Mucosa of rectum (tissue), 2 donors: ENCODE data around the gene AHNAK2.
"Not testable (repeated sequence)": the region's sequence is repeated elsewhere in the genome, so short reads cannot be mapped to it uniquely, and the experiment has no call there.

Source experiments
- H3K27ac ChIP-seq, 2 donors: one replicate each; pipeline ENCODE4 v1.7.0; 2013; ENCODE audit warnings: inconsistent platforms in 2 of 2, low read depth in 2 of 2, low read length in 2 of 2
- H3K27me3 ChIP-seq, 2 donors: one replicate each; pipeline ENCODE4 v1.7.0; 2013; ENCODE audit warnings: low read length in 2 of 2; ENCODE audit not compliant: control insufficient read depth in 2 of 2, insufficient read depth in 2 of 2
- H3K36me3 ChIP-seq, 2 donors: one replicate each; pipeline ENCODE4 v1.7.0; 2013; ENCODE audit warnings: low read length in 2 of 2; ENCODE audit not compliant: control insufficient read depth in 2 of 2, insufficient read depth in 2 of 2
- H3K4me1 ChIP-seq, 2 donors: one replicate each; pipeline ENCODE4 v1.7.0; 2013; ENCODE audit warnings: low read length in 2 of 2, mild to moderate bottlenecking in 1 of 2; ENCODE audit not compliant: control insufficient read depth in 2 of 2, insufficient read depth in 2 of 2
- H3K4me3 ChIP-seq, 2 donors: one replicate each; pipeline ENCODE4 v1.7.0; 2013; ENCODE audit warnings: low read length in 2 of 2
- H3K9ac ChIP-seq, 2 donors: one replicate each; pipeline ENCODE4 v1.7.0; 2013; ENCODE audit warnings: low read length in 2 of 2, low read depth in 1 of 2, mild to moderate bottlenecking in 1 of 2
- H3K9me3 ChIP-seq, 2 donors: one replicate each; pipeline ENCODE4 v1.7.0; 2013; ENCODE audit warnings: low read length in 2 of 2; ENCODE audit not compliant: control insufficient read depth in 2 of 2
- donor health status: healthy.
- donor health status: Normal muscosa, but diverticular disease.

AHNAK2 gene

DNA sequence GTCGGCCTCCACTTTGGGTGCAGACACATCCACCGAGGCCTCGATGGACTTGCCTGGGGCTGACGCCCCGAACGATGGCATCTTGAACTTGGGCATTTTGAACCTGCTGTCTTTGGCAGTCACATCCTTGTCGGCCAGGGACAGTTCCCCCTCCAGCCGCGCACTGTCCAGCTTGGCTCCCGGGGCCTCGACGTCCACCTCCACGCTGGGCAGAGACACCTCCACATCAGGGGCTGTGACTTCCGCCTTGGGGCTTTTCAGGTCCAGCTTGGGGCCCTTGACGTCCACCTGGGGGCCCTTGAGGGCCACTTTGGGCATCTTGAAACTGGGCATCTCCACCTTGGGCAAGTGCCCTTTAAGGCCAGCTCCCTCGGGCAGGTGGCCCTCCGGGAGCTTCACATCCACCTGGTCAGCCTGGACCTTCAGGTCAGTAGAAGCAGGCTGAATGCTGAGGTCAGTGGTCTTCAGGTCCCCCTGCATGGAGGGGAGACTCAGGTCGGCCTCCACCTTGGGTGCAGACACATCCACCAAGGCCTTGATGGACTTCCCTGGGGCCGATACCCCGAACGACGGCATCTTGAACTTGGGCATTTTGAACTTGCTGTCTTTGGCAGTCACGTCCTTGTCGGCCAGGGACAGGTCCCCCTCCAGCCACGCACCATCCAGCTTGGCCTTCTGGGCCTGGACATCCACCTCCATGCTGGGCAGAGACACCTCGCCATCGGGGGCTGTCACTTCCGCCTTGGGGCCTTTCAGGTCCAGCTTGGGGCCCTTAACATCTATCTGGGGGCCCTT lies 26.1 kb downstream of the AHNAK2 start:
- not testable (repeated sequence) for H3K27ac ChIP-seq, H3K9ac ChIP-seq, H3K4me3 ChIP-seq, H3K9me3 ChIP-seq, H3K27me3 ChIP-seq, H3K36me3 ChIP-seq, H3K4me1 ChIP-seq

DNA sequence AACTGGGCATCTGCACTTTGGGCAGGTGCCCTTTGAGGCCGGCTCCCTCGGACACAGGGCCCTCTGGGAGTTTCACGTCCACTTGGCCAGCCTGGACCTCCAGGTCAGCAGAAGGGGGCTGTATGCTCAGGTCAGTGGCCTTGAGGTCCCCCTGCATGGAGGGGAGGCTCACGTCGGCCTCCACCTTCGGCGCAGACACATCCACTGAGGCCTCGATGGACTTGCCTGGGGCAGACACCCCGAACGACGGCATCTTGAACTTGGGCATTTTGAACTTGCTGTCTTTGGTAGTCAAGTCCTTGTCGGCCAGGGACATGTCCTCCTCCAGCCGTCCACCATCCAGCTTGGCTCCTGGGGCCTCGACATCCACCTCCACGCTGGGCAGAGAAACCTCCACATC lies 27.5 kb downstream of the AHNAK2 start:
- H3K4me1 ChIP-seq, H3K27me3 ChIP-seq, H3K9me3 ChIP-seq, H3K36me3 ChIP-seq, H3K27ac ChIP-seq, H3K9ac ChIP-seq, H3K4me3 ChIP-seq: not testable (repeated sequence)

DNA sequence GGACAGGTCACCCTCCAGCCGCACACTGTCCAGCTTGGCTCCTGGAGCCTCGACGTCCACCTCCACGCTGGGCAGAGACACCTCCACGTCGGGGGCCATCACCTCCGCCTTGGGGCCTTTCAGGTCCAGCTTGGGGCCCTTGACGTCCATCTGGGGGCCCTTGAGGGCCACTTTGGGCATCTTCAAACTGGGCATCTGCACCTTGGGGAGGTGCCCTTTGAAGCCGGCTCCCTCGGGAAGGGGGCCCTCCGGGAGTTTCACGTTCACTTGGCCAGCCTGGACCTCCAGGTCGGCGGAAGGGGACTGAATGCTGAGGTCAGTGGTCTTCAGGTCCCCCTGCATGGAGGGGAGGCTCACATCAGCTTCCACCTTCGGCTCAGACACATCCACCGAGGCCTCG lies 28.2 kb downstream of the AHNAK2 start:
- Histone ChIP-seq H3K4me3 (no peak overlapping the region), H3K4me1 (no peaks in the 10 kb centered on the region), H3K9me3 (no peaks in the 10 kb centered on the region), H3K36me3 (no peaks in the 10 kb centered on the region), H3K27ac (no peak overlapping the region), H3K27me3 (no peaks in the 10 kb centered on the region), H3K9ac (no peak overlapping the region)

DNA sequence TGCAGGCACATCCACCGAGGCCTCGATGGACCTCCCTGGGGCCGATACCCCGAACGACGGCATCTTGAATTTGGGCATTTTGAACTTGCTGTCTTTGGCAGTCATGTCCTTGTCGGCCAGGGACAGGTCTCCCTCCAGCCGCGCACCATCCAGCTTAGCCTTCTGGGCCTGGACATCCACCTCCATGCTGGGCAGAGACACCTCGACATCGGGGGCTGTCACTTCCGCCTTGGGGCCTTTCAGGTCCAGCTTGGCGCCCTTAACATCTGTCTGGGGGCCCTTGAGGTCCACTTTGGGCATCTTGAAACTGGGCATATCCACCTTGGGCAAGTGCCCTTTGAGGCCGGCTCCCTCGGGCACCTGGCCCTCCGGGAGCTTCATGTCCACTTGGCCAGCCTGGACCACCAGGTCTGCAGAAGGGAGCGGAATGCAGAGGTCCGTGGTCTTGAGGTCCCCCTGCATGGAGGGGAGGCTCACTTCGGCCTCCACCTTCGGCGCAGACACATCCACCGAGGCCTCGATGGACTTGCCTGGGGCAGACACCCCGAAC lies 28.7 kb downstream of the AHNAK2 start:
- H3K9ac ChIP-seq, H3K4me1 ChIP-seq, H3K27me3 ChIP-seq, H3K9me3 ChIP-seq, H3K36me3 ChIP-seq, H3K4me3 ChIP-seq, H3K27ac ChIP-seq: not testable (repeated sequence)

DNA sequence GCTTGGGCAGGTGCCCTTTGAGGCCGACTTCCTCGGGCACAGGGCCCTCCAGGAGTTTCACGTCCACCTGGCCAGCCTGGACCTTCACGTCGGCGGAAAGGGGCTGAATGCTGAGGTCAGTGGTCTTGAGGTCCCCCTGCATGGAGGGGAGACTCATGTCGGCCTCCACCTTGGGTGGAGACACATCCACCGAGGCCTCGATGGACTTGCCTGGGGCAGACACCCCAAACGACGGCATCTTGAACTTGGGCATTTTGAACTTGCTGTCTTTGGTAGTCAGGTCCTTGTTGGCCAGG lies 29.5 kb downstream of the AHNAK2 start:
- Histone ChIP-seq H3K27ac (no peak overlapping the region), H3K4me3 (no peak overlapping the region), H3K9me3 (no peaks in the 10 kb centered on the region), H3K9ac (no peak overlapping the region), H3K27me3 (no peaks in the 10 kb centered on the region), H3K36me3 (no peaks in the 10 kb centered on the region), H3K4me1 (no peaks in the 10 kb centered on the region)

DNA sequence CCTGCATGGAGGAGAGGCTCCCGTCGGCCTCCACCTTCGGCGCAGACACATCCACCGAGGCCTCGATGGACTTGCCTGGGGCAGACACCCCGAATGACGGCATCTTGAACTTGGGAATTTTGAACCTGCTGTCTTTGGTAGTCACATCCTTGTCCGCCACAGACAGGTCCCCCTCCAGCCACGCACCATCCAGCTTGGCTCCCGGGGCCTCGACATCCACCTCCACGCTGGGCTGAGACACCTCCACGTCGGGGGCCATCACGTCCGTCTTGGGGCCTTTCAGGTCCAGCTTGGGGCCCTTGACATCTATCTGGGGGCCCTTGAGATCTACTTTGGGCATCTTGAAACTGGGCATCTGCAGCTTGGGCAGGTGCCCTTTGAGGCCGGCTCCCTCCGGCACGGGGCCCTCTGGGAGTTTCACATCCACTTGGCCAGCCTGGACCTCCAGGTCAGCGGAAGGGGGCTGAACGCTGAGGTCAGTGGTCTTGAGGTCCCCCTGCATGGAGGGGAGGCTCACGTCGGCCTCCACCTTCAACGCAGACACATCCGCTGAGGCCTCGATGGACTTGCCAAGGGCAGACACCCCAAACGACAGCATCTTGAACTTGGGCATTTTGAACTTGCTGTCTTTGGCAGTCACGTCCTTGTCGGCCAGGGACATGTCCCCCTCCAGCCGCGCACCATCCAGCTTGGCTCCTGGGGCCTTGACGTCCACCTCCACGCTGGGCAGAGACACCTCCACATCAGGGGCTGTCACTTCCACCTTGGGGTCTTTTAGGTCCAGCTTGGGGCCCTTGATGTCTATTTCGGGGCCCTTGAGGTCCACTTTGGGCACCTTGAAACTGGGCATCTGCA lies 30.1 kb downstream of the AHNAK2 start:
- H3K4me3 ChIP-seq, H3K9ac ChIP-seq, H3K9me3 ChIP-seq, H3K27ac ChIP-seq, H3K36me3 ChIP-seq, H3K27me3 ChIP-seq, H3K4me1 ChIP-seq: not testable (repeated sequence)

DNA sequence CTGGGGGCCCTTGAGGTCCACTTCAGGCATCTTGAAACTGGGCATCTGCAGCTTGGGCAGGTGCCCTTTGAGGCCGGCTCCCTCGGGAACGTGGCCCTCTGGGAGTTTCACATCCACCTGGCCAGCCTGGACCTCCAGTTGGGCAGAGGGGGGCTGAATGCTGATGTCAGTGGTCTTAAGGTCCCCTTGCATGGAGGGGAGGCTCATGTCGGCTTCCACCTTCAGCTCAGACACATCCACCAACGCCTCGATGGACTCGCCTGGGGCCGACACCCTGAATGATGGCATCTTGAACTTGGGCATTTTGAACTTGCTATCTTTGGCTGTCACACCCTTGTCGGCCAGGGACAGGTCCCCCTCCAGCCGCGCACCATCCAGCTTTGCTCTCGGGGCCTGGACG lies 31.0 kb downstream of the AHNAK2 start:
- not testable (repeated sequence) for H3K4me3 ChIP-seq, H3K9ac ChIP-seq, H3K36me3 ChIP-seq, H3K9me3 ChIP-seq, H3K27ac ChIP-seq, H3K4me1 ChIP-seq, H3K27me3 ChIP-seq

DNA sequence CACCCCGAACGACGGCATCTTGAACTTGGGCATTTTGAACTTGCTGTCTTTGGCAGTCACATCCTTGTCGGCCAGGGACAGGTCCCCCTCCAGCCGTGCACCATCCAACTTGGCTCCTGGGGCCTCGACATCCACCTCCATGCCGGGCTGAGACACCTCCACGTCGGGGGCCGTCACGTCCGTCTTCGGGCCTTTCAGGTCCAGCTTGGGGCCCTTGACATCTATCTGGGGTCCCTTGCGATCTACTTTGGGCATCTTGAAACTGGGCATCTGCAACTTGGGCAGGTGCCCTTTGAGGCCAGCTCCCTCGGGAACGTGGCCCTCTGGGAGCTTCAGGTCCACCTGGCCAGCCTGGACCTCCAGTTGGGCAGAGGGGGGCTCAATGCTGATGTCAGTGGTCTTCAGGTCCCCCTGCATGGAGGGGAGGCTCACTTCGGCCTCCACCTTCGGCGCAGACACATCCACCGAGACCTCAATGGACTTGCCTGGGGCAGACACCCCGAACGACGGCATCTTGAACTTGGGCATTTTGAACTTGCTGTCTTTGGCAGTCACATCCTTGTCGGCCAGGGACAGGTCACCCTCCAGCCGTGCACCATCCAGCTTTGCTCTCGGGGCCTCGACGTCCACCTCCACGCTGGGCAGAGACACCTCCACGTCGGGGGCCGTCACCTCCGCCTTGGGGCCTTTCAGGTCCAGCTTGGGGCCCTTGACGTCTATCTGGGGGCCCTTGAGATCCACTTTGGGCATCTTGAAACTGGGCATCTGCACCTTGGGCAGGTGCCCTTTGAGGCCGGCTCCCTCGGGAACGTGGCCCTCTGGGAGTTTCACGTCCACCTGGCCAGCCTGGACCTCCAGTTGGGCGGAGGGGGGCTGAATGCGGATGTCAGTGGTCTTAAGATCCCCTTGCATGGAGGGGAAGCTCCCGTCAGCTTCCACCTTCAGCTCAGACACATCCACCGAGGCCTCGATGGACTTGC lies 31.9 kb downstream of the AHNAK2 start:
- not testable (repeated sequence) for H3K4me3 ChIP-seq, H3K9ac ChIP-seq, H3K27ac ChIP-seq, H3K36me3 ChIP-seq, H3K9me3 ChIP-seq, H3K4me1 ChIP-seq, H3K27me3 ChIP-seq

DNA sequence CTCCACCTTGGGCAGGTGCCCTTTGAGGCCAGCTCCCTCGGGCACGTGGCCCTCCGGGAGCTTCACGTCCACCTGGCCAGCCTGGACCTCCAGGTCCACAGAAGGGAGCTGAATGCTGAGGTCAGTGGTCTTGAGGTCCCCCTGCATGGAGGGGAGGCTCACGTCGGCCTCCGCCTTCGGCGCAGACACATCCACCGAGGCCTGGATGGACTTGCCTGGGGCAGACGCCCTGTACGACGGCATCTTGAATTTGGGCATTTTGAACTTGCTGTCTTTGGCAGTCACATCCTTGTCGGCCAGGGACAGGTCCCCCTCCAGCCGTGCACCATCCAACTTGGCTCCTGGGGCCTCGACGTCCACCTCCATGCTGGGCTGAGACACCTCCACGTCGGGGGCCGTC lies 32.9 kb downstream of the AHNAK2 start:
- H3K27me3 ChIP-seq, H3K27ac ChIP-seq, H3K9me3 ChIP-seq, H3K9ac ChIP-seq, H3K36me3 ChIP-seq, H3K4me3 ChIP-seq, H3K4me1 ChIP-seq: not testable (repeated sequence)
